ENCODE results near the gene LCE1D. TPM values are rescaled to one million over a fixed set of nuclear protein-coding genes. Genes with fewer than 3 reads are reported as not detected.

LCE1D gene
- total RNA-seq, 1 experiment from 2014 or later, result not detected

DNA sequence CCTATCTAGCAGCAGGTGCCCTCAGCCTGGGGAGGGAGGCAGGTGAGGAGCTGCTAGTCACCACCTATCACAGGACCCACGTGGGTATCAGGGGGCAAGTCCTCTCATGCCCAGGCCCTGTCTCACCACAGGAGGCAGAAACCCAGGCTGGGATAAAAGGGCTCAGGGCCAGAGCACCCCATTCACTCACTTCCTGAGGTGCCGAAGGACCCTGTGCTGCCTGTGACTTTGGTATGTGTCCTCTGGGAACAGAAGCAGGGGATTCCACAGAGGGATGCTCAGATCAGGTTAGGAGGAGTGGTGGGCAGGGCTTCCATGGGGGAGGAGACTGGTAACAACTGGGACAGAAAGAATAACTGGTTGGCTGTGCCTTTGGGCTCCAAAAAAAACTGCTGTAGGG is 10.4 kb upstream of the LCE1D start, which contains the start of gene LCE1E:
Gene LCE1E (plus strand): TSS at position 181 of the 400 bp plus-strand sequence. CDS start 1,043 bp downstream, outside the sequence.
- Histone ChIP-seq H3K4me3 (no peak within 1 kb of the TSS), H3K36me3 (no peaks in the 10 kb centered on the region), H3K9me3 (no peaks in the 10 kb centered on the region), H3K27me3 (no peaks in the 10 kb centered on the region)
- no peak for DNase-seq

- Histone ChIP-seq H3K9me3 (no peaks in the 10 kb centered on the region), H3K36me3 (no peaks in the 10 kb centered on the region), H3K4me3 (no peak overlapping the region), H3K27me3 (no peaks in the 10 kb centered on the region)
- DNase-seq, result no peak
Measured at GRCh38 chr1:152795686-152796085, 835 bp upstream of the LCE1D start.

- no peaks in the 10 kb centered on the region for H3K9me3 ChIP-seq
- H3K4me3 ChIP-seq, result no peak overlapping the region
- no peak for DNase-seq
- H3K36me3 ChIP-seq, result no peaks in the 10 kb centered on the region
- H3K27me3 ChIP-seq, result no peaks in the 10 kb centered on the region
Measured at GRCh38 chr1:152801333-152801732, 4.8 kb downstream of the LCE1D start.

DNA sequence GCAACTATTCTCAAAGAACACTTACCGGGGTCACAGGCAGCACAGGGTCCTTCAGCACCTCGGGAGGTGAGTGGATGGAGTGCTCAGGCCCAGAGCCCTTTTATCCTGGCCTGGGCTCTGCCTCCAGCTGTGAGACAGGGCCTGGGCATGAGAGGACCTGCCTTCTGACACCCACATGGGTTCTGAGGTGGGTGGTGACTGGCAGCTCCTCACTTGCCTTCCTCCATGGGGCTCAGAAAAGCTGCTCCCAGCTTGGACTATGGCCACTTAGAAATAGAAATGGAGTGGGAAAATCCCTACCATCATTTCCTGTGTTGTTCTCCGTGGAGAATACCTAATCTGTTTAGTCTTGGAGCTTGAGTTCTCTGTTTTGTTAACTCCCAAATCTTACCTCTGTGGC is 10.1 kb downstream of the LCE1D start, which contains the start of gene LCE1C:
Gene LCE1C (minus strand): TSS at position 76 of the 400 bp plus-strand sequence. CDS start 1,173 bp downstream, outside the sequence.
- Histone ChIP-seq H3K4me3 (no peak within 1 kb of the TSS), H3K9me3 (no peaks in the 10 kb centered on the region), H3K27me3 (peaks cover 3% of the 10 kb centered on the region; the same call in 1 of the 2 replicates), H3K36me3 (no peaks in the 10 kb centered on the region)
- DNase-seq, result peak; percentile 45

DNA sequence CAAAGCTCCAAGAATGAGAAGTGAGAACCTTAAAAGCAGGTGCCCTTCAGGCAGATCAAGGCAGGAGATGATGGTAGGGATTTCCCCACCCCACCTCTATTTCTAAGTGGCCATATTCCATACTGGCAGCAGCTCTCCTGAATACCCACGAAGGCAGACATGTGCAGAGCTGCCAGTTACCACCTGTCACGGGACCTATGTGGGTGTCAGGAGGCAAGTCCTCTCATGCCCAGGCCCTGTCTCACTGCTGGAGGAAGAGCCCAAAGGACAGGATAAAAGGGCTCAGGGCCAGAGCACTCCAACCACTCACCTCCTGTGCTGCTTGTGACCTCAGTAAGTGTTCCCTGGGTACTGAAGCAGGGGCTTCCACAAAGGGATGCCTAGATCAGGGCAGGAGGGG is 14.5 kb downstream of the LCE1D start:
- Histone ChIP-seq H3K4me3 (no peak overlapping the region), H3K36me3 (no peaks in the 10 kb centered on the region), H3K27me3 (peaks cover 3% of the 10 kb centered on the region; the same call in 1 of the 2 replicates), H3K9me3 (no peaks in the 10 kb centered on the region)
- no peak for DNase-seq

DNA sequence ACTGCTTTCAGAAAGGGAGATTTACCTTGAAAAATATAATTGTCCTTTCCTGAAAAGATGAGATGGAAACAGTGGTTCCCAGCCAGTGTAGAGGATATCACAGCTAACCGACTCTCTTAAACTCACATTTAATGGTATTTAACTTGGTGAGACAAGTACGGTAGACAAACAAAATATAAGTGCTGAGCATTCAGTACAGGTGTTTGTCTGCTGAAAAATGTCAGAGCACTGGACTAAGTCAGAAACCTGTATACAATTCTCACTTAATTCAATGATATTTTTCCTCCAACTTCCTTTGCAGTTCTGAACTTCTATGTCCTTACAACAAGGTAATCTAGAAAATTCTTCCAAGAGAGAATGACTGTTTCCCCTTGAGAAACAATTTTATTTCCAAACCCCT is 15.2 kb downstream of the LCE1D start, which contains the start of gene LCE1B:
Gene LCE1B (plus strand): TSS at position 301 of the 400 bp plus-strand sequence. CDS start 476 bp downstream, outside the sequence.
- Histone ChIP-seq H3K9me3 (no peaks in the 10 kb centered on the region), H3K4me3 (no peak within 1 kb of the TSS), H3K27me3 (peaks cover 3% of the 10 kb centered on the region; the same call in 1 of the 2 replicates), H3K36me3 (no peaks in the 10 kb centered on the region)
- DNase-seq, result no peak

DNA sequence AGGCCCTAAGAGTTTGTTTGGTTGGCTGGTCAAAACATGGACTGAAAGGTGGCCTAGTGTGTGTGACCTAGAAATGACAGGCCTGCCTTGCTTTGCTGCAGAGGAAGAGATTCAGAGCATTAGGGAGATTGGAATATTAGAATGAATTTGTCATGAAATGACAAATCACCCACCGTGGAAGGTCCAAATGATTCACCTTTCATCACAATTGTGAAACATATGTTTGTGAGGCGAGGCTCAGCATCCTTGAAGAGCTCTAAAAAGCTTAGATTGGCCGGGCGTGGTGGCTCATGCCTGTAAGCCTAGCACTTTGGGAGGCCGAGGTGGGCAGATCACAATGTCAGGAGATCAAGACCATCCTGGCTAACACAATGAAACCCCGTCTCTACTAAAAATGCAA is 20.8 kb downstream of the LCE1D start:
- no peak for DNase-seq
- H3K9me3 ChIP-seq, result no peaks in the 10 kb centered on the region
- no peaks in the 10 kb centered on the region for H3K27me3 ChIP-seq
- H3K4me3 ChIP-seq, result no peak overlapping the region
- no peaks in the 10 kb centered on the region for H3K36me3 ChIP-seq

- Histone ChIP-seq H3K9me3 (no peaks in the 10 kb centered on the region), H3K4me3 (no peak overlapping the region), H3K36me3 (no peaks in the 10 kb centered on the region), H3K27me3 (0 out of 2 replicates have a peak, but pooled peaks cover 4% of the 10 kb centered on the region)
- DNase-seq, result no peak
Measured at GRCh38 chr1:152823294-152823693, 26.8 kb downstream of the LCE1D start.

GRCh38 chr1:152824964-152825363 is 28.4 kb downstream of the LCE1D start:
- 0 out of 2 replicates have a peak, but pooled peaks cover 4% of the 10 kb centered on the region for H3K27me3 ChIP-seq
- H3K36me3 ChIP-seq, result no peaks in the 10 kb centered on the region
- H3K9me3 ChIP-seq, result no peaks in the 10 kb centered on the region
- no peak for DNase-seq
- H3K4me3 ChIP-seq, result no peak overlapping the region

GRCh38 chr1:152827173-152827572 is 30.7 kb downstream of the LCE1D start, which contains the start of gene LCE1A:
Gene LCE1A, plus strand, starts transcription at chr1:152827473. Its CDS starts 0 bp downstream, at chr1:152827473.
- Histone ChIP-seq H3K36me3 (no peaks in the 10 kb centered on the region), H3K4me3 (no peak within 1 kb of the TSS), H3K27me3 (0 out of 2 replicates have a peak, but pooled peaks cover 4% of the 10 kb centered on the region), H3K9me3 (no peaks in the 10 kb centered on the region)
- DNase-seq, result no peak

DNA sequence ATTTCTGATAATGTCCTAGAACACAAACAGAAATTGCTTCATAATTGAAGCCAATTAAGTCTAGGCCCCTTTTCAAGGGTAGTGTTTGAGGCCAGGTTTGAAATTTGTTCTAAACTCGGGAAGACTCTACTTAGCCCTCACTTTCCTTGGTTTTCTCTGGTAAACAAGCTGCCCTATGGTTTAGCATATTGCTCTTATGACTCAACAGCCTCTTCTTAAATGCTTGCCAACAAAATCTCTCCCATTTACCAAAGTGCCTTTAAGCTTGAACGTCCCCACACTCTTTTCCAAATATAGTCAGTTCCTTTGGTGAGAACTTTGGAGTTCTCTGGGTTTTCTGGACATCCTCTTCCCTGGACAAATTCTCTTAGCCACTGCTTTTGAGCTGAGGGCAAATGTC is 40.3 kb downstream of the LCE1D start:
- Histone ChIP-seq H3K36me3 (no peaks in the 10 kb centered on the region), H3K9me3 (no peaks in the 10 kb centered on the region; the same call in 1 of the 2 replicates), H3K27me3 (no peaks in the 10 kb centered on the region), H3K4me3 (no peak overlapping the region)
- no peak for DNase-seq

- Histone ChIP-seq H3K9me3 (no peaks in the 10 kb centered on the region), H3K36me3 (no peaks in the 10 kb centered on the region), H3K27me3 (no peaks in the 10 kb centered on the region), H3K4me3 (no peak within 1 kb of the TSS)
- no peak for DNase-seq
Measured at GRCh38 chr1:152842556-152842955, 46.0 kb downstream of the LCE1D start, which contains the start of gene LCE6A. Gene LCE6A, plus strand, starts transcription at chr1:152842856. Its CDS starts 665 bp downstream, at chr1:152843521.

Other genes starting within 250 kb of the LCE1D start
- not detected in 2 replicates for gene LCE3E, start 229.9 kb upstream of the LCE1D start, total RNA-seq (2014; rRNA removed; shearing (Covaris generic); ENCODE audit: low replicate concordance)
- not detected in 2 replicates for gene LCE3D, start 216.2 kb upstream of the LCE1D start, total RNA-seq (2014; rRNA removed; shearing (Covaris generic); ENCODE audit: low replicate concordance)
- gene LCE3C, start 196.5 kb upstream of the LCE1D start, total RNA-seq (2014; rRNA removed; shearing (Covaris generic); ENCODE audit: low replicate concordance), result not detected in 2 replicates
- not detected in 2 replicates for gene LCE3B, start 182.9 kb upstream of the LCE1D start, total RNA-seq (2014; rRNA removed; shearing (Covaris generic); ENCODE audit: low replicate concordance)
- not detected in 2 replicates for gene LCE3A, start 173.6 kb upstream of the LCE1D start, total RNA-seq (2014; rRNA removed; shearing (Covaris generic); ENCODE audit: low replicate concordance)
- not detected in 2 replicates for gene LCE2D, start 133.3 kb upstream of the LCE1D start, total RNA-seq (2014; rRNA removed; shearing (Covaris generic); ENCODE audit: low replicate concordance)
- gene LCE2C, start 121.4 kb upstream of the LCE1D start, total RNA-seq (2014; rRNA removed; shearing (Covaris generic); ENCODE audit: low replicate concordance), result not detected in 2 replicates
- gene LCE2B, start 110.6 kb upstream of the LCE1D start, total RNA-seq (2014; rRNA removed; shearing (Covaris generic); ENCODE audit: low replicate concordance), result not detected in 2 replicates
- not detected in 2 replicates for gene LCE2A, start 98.4 kb upstream of the LCE1D start, total RNA-seq (2014; rRNA removed; shearing (Covaris generic); ENCODE audit: low replicate concordance)
- not detected in 2 replicates for gene LCE4A, start 88.6 kb upstream of the LCE1D start, total RNA-seq (2014; rRNA removed; shearing (Covaris generic); ENCODE audit: low replicate concordance)
- gene KPRP, start 38.7 kb upstream of the LCE1D start, total RNA-seq (2014; rRNA removed; shearing (Covaris generic); ENCODE audit: low replicate concordance), result not detected in 2 replicates
- gene LCE1F, start 21.6 kb upstream of the LCE1D start, total RNA-seq (2014; rRNA removed; shearing (Covaris generic); ENCODE audit: low replicate concordance), result not detected in 2 replicates
- not detected in 2 replicates for gene LCE1E, start 10.5 kb upstream of the LCE1D start, total RNA-seq (2014; rRNA removed; shearing (Covaris generic); ENCODE audit: low replicate concordance)
- gene LCE1C, start 9.9 kb downstream of the LCE1D start, total RNA-seq (2014; rRNA removed; shearing (Covaris generic); ENCODE audit: low replicate concordance), result not detected in 2 replicates
- not detected in 2 replicates for gene LCE1B, start 15.2 kb downstream of the LCE1D start, total RNA-seq (2014; rRNA removed; shearing (Covaris generic); ENCODE audit: low replicate concordance)
- gene LCE1A, start 30.8 kb downstream of the LCE1D start, total RNA-seq (2014; rRNA removed; shearing (Covaris generic); ENCODE audit: low replicate concordance), result not detected in 2 replicates
- not detected in 2 replicates for gene LCE6A, start 46.1 kb downstream of the LCE1D start, total RNA-seq (2014; rRNA removed; shearing (Covaris generic); ENCODE audit: low replicate concordance)
- not detected in 2 replicates for gene LCE7A, start 63.3 kb downstream of the LCE1D start, total RNA-seq (2014; rRNA removed; shearing (Covaris generic); ENCODE audit: low replicate concordance)
- not detected in 2 replicates for gene SMCP, start 81.6 kb downstream of the LCE1D start, total RNA-seq (2014; rRNA removed; shearing (Covaris generic); ENCODE audit: low replicate concordance)
- gene IVL, start 111.8 kb downstream of the LCE1D start, total RNA-seq (2014; rRNA removed; shearing (Covaris generic); ENCODE audit: low replicate concordance), result not detected in 2 replicates
- not detected in 2 replicates for gene SPRR5, start 150.5 kb downstream of the LCE1D start, total RNA-seq (2014; rRNA removed; shearing (Covaris generic); ENCODE audit: low replicate concordance)
- not detected in 2 replicates for gene SPRR4, start 173.9 kb downstream of the LCE1D start, total RNA-seq (2014; rRNA removed; shearing (Covaris generic); ENCODE audit: low replicate concordance)
- not detected in 2 replicates for gene SPRR1A, start 187.4 kb downstream of the LCE1D start, total RNA-seq (2014; rRNA removed; shearing (Covaris generic); ENCODE audit: low replicate concordance)
- gene SPRR3, start 205.0 kb downstream of the LCE1D start, total RNA-seq (2014; rRNA removed; shearing (Covaris generic); ENCODE audit: low replicate concordance), result not detected in 2 replicates
- not detected in 2 replicates for gene SPRR1B, start 234.5 kb downstream of the LCE1D start, total RNA-seq (2014; rRNA removed; shearing (Covaris generic); ENCODE audit: low replicate concordance)
- not detected in 2 replicates for gene SPRR2D, start 244.4 kb downstream of the LCE1D start, total RNA-seq (2014; rRNA removed; shearing (Covaris generic); ENCODE audit: low replicate concordance)